Forelimb muscle (tissue), 1 donor: Measurements from ENCODE around the gene SULT2B1. TPM values are rescaled to one million over a fixed set of nuclear protein-coding genes. Genes with fewer than 3 reads are reported as not detected.
"Not testable (repeated sequence)": the region's sequence is repeated elsewhere in the genome, so short reads cannot be mapped to it uniquely, and the experiment has no call there.

Experiments used
- DNase-seq: peaks from one replicate; pipeline ENCODE4 v3.0.0-alpha.2; 2013; ENCODE audit warnings: low read depth
- polyA plus RNA-seq: library from polyadenylated mRNA; unstranded; fragments of 120-200 nt; gene quantifications from one replicate; pipeline ENCODE4 v1.2.1, GENCODE V29; 2013; ENCODE audit not compliant: insufficient read length

Gene SULT2B1
- polyA plus RNA-seq, 1 donor = 0.10 TPM

GRCh38 chr19:48618916-48619691 is 67.1 kb downstream of the SULT2B1 start, which contains the start of the genes RPL18 and SPHK2:
Gene RPL18 (minus strand): TSS chr19:48619178. CDS start chr19:48619143, 35 bp downstream.
Gene SPHK2 (plus strand): TSS chr19:48619506. CDS start chr19:48620515, 1,009 bp downstream.
- DNase-seq = peak; percentile 98

GRCh38 chr19:48619692-48620585 is 68.0 kb downstream of the SULT2B1 start:
- no peak for DNase-seq

GRCh38 chr19:48623556-48624066 is 71.6 kb downstream of the SULT2B1 start:
- DNase-seq = no peak

GRCh38 chr19:48624067-48624594 is 72.2 kb downstream of the SULT2B1 start:
- DNase-seq = peak; percentile 87

DNA sequence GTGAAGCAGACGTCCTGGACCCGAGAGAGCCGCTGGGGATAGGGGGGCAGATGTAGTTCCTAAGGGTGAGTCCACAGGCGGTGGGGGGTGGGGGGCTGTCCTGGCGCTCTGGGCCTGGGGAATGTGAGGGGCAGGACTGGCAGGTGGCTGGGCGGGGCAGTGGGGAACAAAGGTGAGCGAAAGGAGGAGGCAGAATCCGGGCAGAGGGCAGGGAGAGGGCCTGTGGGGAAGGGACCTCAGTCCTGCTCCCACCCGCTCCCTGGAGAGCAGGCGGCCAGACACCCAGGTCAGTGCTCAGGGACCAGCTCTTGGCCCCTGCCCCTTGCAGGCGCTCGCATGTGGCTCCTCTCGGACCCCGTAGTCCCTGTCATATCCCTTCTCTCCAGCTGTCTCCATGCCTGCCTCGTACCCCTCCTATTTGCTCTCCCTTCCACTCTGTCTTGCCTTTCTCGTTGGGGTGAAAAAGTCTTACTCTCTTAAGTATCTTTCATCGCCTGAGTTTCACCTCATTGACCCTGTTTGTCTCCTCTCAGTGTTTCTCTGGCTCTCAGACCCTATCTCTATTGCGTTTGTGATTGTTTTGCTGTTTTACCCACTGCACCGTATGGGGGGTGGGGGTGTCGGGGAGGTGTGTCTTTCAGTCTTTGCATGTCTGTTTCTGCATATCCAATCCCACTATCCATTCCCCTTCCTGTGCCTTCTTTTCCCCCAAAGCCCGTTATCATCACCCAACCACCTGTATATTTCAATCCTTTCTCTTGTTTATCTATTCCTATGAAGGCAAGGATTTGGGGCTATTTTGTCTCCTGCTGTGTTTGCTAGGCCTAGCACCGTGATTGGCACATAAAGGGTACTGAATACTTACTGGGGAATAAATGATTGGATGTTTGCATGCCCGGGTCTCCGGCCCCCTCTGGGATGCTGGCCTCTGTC is 73.1 kb downstream of the SULT2B1 start:
- DNase-seq = no peak

GRCh38 chr19:48625891-48626327 is 73.9 kb downstream of the SULT2B1 start:
- no peak for DNase-seq

DNA sequence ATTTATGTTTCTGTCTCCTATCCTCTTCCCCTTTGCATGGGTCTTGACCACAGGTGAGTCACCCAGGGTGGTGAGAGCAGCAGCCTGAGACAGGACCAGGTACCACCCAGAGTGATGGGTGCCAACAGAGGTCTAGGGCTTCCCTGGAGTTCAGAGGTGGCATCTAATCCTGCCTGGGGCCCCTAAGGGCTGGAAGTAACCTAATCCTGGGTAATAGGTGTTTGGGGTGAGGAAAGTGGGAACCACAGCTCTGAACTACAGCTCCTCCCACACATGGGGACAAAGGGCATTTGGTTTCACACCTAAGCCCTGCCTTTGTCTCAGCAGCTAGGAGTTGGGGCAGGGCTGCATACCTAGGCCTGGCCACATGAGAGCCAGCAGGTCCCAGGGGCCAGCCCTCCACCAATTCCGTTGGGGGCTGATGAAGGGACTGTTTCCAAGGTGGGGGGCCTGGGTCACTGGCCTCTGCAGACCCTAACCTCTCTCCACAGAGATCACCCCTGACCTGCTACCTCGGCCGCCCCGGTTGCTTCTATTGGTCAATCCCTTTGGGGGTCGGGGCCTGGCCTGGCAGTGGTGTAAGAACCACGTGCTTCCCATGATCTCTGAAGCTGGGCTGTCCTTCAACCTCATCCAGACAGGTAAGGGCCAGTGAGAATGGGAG is 75.4 kb downstream of the SULT2B1 start:
- no peak for DNase-seq

DNA sequence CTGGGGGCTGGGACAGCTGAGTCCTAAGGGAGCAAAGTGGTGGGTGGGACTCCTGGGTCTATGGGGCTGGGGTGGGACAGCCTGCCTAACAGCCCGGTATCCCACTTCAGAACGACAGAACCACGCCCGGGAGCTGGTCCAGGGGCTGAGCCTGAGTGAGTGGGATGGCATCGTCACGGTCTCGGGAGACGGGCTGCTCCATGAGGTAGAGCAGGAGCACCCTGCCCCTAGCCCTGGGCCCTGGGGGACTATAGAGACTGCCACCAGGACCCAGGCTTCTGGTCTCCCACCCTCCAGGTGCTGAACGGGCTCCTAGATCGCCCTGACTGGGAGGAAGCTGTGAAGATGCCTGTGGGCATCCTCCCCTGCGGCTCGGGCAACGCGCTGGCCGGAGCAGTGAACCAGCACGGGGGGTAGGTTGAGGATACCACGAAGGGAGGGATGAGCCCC is 75.9 kb downstream of the SULT2B1 start:
- no peak for DNase-seq

DNA sequence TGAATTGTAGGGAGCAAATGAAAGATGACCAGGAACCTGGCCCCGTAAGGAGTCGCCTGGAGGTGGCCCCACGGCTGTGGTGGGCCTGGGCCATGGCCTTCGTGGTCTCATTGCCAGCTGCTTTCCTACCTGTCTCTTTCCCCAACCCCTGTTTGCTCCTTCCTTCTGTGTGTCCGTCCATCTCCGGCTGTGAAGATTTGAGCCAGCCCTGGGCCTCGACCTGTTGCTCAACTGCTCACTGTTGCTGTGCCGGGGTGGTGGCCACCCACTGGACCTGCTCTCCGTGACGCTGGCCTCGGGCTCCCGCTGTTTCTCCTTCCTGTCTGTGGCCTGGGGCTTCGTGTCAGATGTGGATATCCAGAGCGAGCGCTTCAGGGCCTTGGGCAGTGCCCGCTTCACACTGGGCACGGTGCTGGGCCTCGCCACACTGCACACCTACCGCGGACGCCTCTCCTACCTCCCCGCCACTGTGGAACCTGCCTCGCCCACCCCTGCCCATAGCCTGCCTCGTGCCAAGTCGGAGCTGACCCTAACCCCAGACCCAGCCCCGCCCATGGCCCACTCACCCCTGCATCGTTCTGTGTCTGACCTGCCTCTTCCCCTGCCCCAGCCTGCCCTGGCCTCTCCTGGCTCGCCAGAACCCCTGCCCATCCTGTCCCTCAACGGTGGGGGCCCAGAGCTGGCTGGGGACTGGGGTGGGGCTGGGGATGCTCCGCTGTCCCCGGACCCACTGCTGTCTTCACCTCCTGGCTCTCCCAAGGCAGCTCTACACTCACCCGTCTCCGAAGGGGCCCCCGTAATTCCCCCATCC is 76.7 kb downstream of the SULT2B1 start:
- DNase-seq = no peak

DNA sequence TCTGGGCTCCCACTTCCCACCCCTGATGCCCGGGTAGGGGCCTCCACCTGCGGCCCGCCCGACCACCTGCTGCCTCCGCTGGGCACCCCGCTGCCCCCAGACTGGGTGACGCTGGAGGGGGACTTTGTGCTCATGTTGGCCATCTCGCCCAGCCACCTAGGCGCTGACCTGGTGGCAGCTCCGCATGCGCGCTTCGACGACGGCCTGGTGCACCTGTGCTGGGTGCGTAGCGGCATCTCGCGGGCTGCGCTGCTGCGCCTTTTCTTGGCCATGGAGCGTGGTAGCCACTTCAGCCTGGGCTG is 77.3 kb downstream of the SULT2B1 start:
- no peak for DNase-seq

DNA sequence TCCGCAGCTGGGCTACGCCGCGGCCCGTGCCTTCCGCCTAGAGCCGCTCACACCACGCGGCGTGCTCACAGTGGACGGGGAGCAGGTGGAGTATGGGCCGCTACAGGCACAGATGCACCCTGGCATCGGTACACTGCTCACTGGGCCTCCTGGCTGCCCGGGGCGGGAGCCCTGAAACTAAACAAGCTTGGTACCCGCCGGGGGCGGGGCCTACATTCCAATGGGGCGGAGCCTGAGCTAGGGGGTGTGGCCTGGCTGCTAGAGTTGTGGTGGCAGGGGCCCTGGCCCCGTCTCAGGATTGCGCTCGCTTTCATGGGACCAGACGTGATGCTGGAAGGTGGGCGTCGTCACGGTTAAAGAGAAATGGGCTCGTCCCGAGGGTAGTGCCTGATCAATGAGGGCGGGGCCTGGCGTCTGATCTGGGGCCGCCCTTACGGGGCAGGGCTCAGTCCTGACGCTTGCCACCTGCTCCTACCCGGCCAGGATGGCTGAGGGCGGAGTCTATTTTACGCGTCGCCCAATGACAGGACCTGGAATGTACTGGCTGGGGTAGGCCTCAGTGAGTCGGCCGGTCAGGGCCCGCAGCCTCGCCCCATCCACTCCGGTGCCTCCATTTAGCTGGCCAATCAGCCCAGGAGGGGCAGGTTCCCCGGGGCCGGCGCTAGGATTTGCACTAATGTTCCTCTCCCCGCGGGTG is 77.8 kb downstream of the SULT2B1 start:
- DNase-seq = no peak

DNA sequence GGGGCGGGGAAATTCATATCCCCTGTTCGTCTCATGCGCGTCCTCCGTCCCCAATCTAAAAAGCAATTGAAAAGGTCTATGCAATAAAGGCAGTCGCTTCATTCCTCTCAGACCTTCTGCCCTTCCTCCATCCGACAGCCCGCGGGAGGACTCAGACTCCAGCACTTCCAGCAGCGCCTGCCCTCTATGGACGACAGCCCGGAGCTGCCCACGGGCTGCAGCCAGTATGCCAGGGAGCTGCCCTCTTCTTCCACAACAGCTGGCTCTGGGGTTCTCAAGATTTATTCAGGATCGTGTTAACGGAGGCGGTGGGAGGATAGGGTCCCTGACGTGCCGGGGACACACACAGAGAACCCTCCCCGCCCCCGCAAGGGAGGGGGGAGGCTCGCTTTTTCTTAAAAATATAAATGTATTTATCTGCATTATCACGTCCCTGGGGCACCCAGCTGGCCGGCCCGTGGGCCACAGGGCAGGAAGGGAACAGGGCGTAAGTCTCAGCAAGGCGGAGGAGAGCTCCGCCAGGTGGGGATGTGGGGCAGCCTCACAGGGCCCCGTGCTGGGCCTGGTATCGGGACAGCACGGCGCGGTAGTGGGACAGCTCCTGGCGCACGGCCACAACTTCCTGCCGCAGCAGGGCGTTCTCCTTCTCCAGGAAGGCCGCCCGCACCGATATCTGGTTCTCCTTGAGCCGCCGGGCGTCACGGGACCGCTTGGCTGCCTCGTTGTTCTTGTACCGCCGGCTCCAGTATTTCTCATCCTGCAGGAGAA is 78.5 kb downstream of the SULT2B1 start:
- no peak for DNase-seq

- no peak for DNase-seq
Measured at GRCh38 chr19:48631225-48631624, 79.3 kb downstream of the SULT2B1 start.

DNA sequence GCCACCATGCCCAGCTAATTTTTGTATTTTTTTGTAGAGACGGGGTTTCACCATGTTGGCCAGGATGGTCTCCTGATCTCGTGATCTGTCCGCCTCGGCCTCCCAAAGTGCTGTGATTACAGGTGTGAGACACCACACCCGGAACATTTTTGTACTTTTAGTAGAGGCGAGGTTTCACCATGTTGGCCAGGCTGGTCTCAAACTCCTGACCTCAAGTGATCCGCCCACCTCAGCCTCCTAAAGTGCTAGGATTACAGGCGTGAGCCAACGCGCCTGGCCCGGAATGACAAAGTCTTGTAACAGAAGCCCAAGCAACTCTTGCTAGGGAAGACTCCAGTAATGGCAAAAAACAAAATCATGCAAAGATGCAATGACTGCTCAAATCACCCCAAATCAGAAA is 80.3 kb downstream of the SULT2B1 start:
- DNase-seq = not testable (repeated sequence)

DNA sequence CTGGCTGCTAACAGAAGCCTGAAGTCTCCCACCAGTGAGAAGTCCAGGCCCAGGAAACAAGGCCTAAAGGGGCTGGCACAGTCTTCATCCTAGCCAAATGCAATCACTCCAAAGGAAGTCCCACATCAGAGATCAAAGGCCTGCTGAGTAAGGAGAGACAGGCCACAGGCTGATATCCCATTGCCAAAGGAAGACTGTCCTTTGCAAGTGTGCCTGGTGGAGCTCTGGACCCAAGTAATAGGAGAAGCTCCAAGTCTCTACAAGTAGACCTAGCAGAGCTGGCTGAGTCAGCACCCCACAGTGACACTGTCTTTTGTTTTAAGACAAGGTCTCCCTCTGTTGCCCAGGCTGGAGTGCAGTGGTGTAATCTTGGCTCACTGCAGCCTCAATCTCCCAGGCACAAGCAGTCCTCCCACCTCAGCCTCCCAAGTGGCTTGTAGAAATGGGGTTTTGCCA is 80.7 kb downstream of the SULT2B1 start:
- no peak for DNase-seq

DNA sequence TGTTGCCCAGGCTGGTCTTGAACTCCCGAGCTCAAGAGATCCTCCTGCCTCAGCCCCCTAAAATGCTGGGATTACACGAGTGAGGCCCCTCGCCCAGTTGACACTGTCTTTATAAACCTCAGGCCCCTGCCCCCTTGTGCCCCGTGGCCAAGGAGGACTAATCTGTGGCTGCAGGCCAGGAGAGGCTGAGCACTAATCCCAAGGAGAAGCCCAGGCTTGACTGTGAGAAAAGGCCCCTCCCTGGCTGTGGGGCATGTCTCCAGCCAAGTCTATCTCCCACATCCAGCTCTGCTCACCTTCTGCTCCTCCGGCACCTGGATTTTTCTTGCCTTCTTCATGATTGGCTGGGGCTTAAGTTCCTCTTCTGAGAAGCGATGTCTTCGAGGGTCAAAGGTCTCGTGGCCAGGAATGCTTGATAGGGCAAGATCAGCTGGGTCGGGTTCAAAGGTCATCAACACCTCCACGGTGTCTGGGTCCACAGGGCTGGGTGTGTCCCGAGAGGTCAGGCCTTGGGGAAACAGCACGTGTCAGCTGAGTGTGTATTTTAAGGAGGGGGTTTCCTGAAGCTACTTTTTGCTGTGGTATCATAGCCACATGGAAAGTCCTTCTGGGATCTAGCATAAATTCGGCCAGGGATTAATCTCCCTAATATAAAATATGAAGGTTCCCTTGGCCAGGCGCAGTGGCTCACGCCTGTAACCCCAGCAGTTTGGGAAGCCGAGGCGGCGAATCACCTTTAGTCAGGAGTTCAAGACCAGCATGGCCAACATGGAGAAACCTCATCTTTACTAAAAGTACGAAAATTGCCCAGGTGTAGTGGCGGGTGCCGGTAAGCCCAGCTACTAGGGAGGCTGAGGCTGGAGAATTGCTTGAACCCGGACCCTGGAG is 81.4 kb downstream of the SULT2B1 start:
- no peak for DNase-seq

GRCh38 chr19:48634036-48634342 is 82.0 kb downstream of the SULT2B1 start:
- no peak for DNase-seq
